HG02571 (cell line): ENCODE data around the gene MICALL2.
"Not testable (repeated sequence)": the region's sequence is repeated elsewhere in the genome, so short reads cannot be mapped to it uniquely, and the experiment has no call there.

Source experiments
- ATAC-seq: cut with Tn5 transposase; IDR thresholded peaks from one replicate; pipeline ENCODE4 v1.9.1; 2021; ENCODE audit warnings: mild to moderate bottlenecking, moderate library complexity; ENCODE audit not compliant: unreplicated experiment

Gene MICALL2

GRCh38 chr7:1449951-1450350 is 9.3 kb downstream of the MICALL2 start:
- no peak for ATAC-seq

- no peak for ATAC-seq
Measured at GRCh38 chr7:1449501-1449900, 9.8 kb downstream of the MICALL2 start.

- no peak for ATAC-seq
Measured at GRCh38 chr7:1448958-1449357, 10.3 kb downstream of the MICALL2 start.

- ATAC-seq, result no peak
Measured at GRCh38 chr7:1447551-1448244, 11.6 kb downstream of the MICALL2 start.

GRCh38 chr7:1447112-1447511 is 12.2 kb downstream of the MICALL2 start:
- ATAC-seq, result no peak

- no peak for ATAC-seq
Measured at GRCh38 chr7:1446620-1447032, 12.6 kb downstream of the MICALL2 start.

GRCh38 chr7:1446026-1446425 is 13.2 kb downstream of the MICALL2 start:
- ATAC-seq, result not testable (repeated sequence)

GRCh38 chr7:1445341-1445740 is 13.9 kb downstream of the MICALL2 start:
- ATAC-seq, result no peak

- ATAC-seq, result no peak
Measured at GRCh38 chr7:1444925-1445322, 14.3 kb downstream of the MICALL2 start.

GRCh38 chr7:1444214-1444924 is 14.9 kb downstream of the MICALL2 start:
- ATAC-seq, result no peak

- not testable (repeated sequence) for ATAC-seq
Measured at GRCh38 chr7:1443587-1444200, 15.6 kb downstream of the MICALL2 start.

GRCh38 chr7:1442355-1443124 is 16.7 kb downstream of the MICALL2 start:
- no peak for ATAC-seq

- no peak for ATAC-seq
Measured at GRCh38 chr7:1441615-1442354, 17.5 kb downstream of the MICALL2 start.

- ATAC-seq, result no peak
Measured at GRCh38 chr7:1440620-1441019, 18.6 kb downstream of the MICALL2 start.

GRCh38 chr7:1439373-1440363 is 19.6 kb downstream of the MICALL2 start:
- no peak for ATAC-seq

- no peak for ATAC-seq
Measured at GRCh38 chr7:1438821-1439220, 20.4 kb downstream of the MICALL2 start.

GRCh38 chr7:1438208-1438607 is 21.1 kb downstream of the MICALL2 start:
- no peak for ATAC-seq

- ATAC-seq, result no peak
Measured at GRCh38 chr7:1437155-1437880, 22.0 kb downstream of the MICALL2 start.

- ATAC-seq, result no peak
Measured at GRCh38 chr7:1436608-1437007, 22.7 kb downstream of the MICALL2 start.
